HepG2 (cell line): ENCODE results near the gene USP20. TPM values are rescaled to one million over a fixed set of nuclear protein-coding genes. Genes with fewer than 3 reads are reported as not detected.
A peak's percentile ranks its signal among the peaks of the same experiment; 100 is the strongest.

Source experiments
- ADNP ChIP-seq: sonication (generic); formaldehyde crosslinking; IDR thresholded peaks from 2 replicates; pipeline ENCODE4 v1.4.0; 2020; ENCODE audit warnings: missing genetic modification reagents
- CCDC6 ChIP-seq: sonication (generic); formaldehyde crosslinking; IDR thresholded peaks from 2 replicates; pipeline ENCODE4 v1.8.1; 2022; ENCODE audit warnings: mild to moderate bottlenecking, missing genetic modification reagents, moderate library complexity
- CSRNP2 ChIP-seq: sonication (generic); formaldehyde crosslinking; conservative IDR thresholded peaks from 2 replicates; pipeline ENCODE4 v1.8.0; 2022; ENCODE audit warnings: low read depth, missing genetic modification reagents
- DNMT1 ChIP-seq: sonication (generic); formaldehyde crosslinking; IDR thresholded peaks from 2 replicates; pipeline ENCODE4 v1.5.1; 2020; ENCODE audit warnings: mild to moderate bottlenecking, missing genetic modification reagents
- EED ChIP-seq: sonication (generic); formaldehyde crosslinking; IDR thresholded peaks from 2 replicates; pipeline ENCODE4 v1.5.0; 2020; ENCODE audit warnings: mild to moderate bottlenecking, missing genetic modification reagents
- GATAD1 ChIP-seq: IDR thresholded peaks from 2 replicates; pipeline ENCODE4 v1.6.1; 2016; ENCODE audit warnings: missing genetic modification reagents, missing compliant biosample characterization
- MIXL1 ChIP-seq: IDR thresholded peaks from 2 replicates; pipeline ENCODE4 v1.6.1; 2016
- POGK ChIP-seq: sonication (generic); formaldehyde crosslinking; conservative IDR thresholded peaks from 2 replicates; pipeline ENCODE4 v1.8.0; 2022; ENCODE audit warnings: mild to moderate bottlenecking, moderate library complexity, missing genetic modification reagents
- SPEN ChIP-seq: sonication (generic); formaldehyde crosslinking; IDR thresholded peaks from 2 replicates; pipeline ENCODE4 v1.5.1; 2020; ENCODE audit warnings: low read depth, mild to moderate bottlenecking, missing genetic modification reagents
- SRSF9 ChIP-seq: fragments of 200-400 bp; formaldehyde crosslinking; IDR thresholded peaks from 2 replicates; pipeline ENCODE4 v1.6.1; 2018; ENCODE audit warnings: borderline replicate concordance, mild to moderate bottlenecking, low read depth, low read length; ENCODE audit not compliant: insufficient read depth, poor library complexity, severe bottlenecking
- TAF1 ChIP-seq: sonication (generic); formaldehyde crosslinking; IDR thresholded peaks from 2 replicates; pipeline ENCODE4 v1.4.0; 2020; ENCODE audit warnings: missing genetic modification reagents
- TARDBP ChIP-seq: sonication (generic); formaldehyde crosslinking; IDR thresholded peaks from 2 replicates; pipeline ENCODE4 v1.8.0; 2022; ENCODE audit warnings: mild to moderate bottlenecking, missing genetic modification reagents
- THAP7 ChIP-seq: sonication (generic); formaldehyde crosslinking; IDR thresholded peaks from 2 replicates; pipeline ENCODE4 v1.8.1; 2023; ENCODE audit warnings: mild to moderate bottlenecking, missing genetic modification reagents
- XBP1 ChIP-seq: sonication (generic); formaldehyde crosslinking; IDR thresholded peaks from 2 replicates; pipeline ENCODE4 v1.5.0; 2020; ENCODE audit warnings: missing genetic modification reagents
- ZBTB21 ChIP-seq: sonication (generic); formaldehyde crosslinking; IDR thresholded peaks from 2 replicates; pipeline ENCODE4 v1.4.0; 2020; ENCODE audit warnings: missing genetic modification reagents
- ZBTB4 ChIP-seq: sonication (generic); formaldehyde crosslinking; IDR thresholded peaks from 2 replicates; pipeline ENCODE4 v1.4.0; 2020; ENCODE audit warnings: missing genetic modification reagents, mild to moderate bottlenecking, borderline replicate concordance
- ZFP1 ChIP-seq: IDR thresholded peaks from 2 replicates; pipeline ENCODE4 v1.6.1; 2016
- ZNF207 ChIP-seq: fragments of 450-650 bp; IDR thresholded peaks from 2 replicates; pipeline ENCODE4 v1.6.1; 2016; ENCODE audit warnings: antibody characterized with exemption, borderline replicate concordance
- ZNF496 ChIP-seq: sonication (generic); formaldehyde crosslinking; IDR thresholded peaks from 2 replicates; pipeline ENCODE4 v1.8.1; 2023; ENCODE audit warnings: mild to moderate bottlenecking, moderate library complexity, missing genetic modification reagents; ENCODE audit not compliant: insufficient replicate concordance
- ZNF724P ChIP-seq: sonication (generic); formaldehyde crosslinking; IDR thresholded peaks from 2 replicates; pipeline ENCODE4 v1.8.0; 2022; ENCODE audit warnings: missing genetic modification reagents, borderline replicate concordance
- ZNF773 ChIP-seq: sonication (generic); formaldehyde crosslinking; IDR thresholded peaks from 2 replicates; pipeline ENCODE4 v1.4.0; 2020; ENCODE audit warnings: missing genetic modification reagents, borderline replicate concordance
- ZNF841 ChIP-seq: sonication (generic); formaldehyde crosslinking; IDR thresholded peaks from 2 replicates; pipeline ENCODE4 v1.8.1; 2023; ENCODE audit warnings: missing genetic modification reagents, borderline replicate concordance
- ZNF850 ChIP-seq: sonication (generic); formaldehyde crosslinking; conservative IDR thresholded peaks from 2 replicates; pipeline ENCODE4 v1.9.0; 2021; ENCODE audit warnings: mild to moderate bottlenecking, missing genetic modification reagents
- ZSCAN30 ChIP-seq: sonication (generic); formaldehyde crosslinking; IDR thresholded peaks from 2 replicates; pipeline ENCODE4 v1.5.0; 2020; ENCODE audit warnings: mild to moderate bottlenecking, missing genetic modification reagents
- polyA plus RNA-seq, 8 experiments: library from polyadenylated mRNA; depleted of rRNA in 3 of 8; stranded (reverse) in 7 of 8; unstranded in 1 of 8; fragments of >200 nt; fragmentation: Illumina TruSeq in 4 of 8; extraction: Trizol in 4 of 8; gene quantifications; 2 replicates each; pipeline versions ENCODE4 v1.2.1 to v1.2.3, GENCODE V29; 2011 to 2016; ENCODE audit warnings: low read depth in 4 of 8, missing spikeins in 1 of 8, mixed read lengths in 1 of 8; ENCODE audit not compliant: insufficient read depth in 1 of 8
- total RNA-seq, 5 experiments: library from RNA; depleted of rRNA; stranded (reverse); fragments of >200 nt; fragmentation: Illumina TruSeq; extraction: Trizol; gene quantifications; 2 replicates each; pipeline ENCODE4 v1.2.3, GENCODE V29; 2016; ENCODE audit warnings: low read depth in 1 of 5

USP20 gene
- total and polyA plus RNA-seq, 2 of the 13 experiments (the other 11 are each of a cell fraction or from before 2014, with no cell fraction given), result 4.4 to 5.9 TPM

- TF ChIP-seq ZBTB4 (no peak), SPEN (CRISPR knock-in tag) (peak; percentile 73), ADNP (CRISPR knock-in tag) (no peak), MIXL1 (CRISPR knock-in tag) (no peak), XBP1 (CRISPR knock-in tag) (no peak), GATAD1 (CRISPR knock-in tag) (peak; percentile 85), ZNF496 (CRISPR knock-in tag) (no peak), ZNF773 (CRISPR knock-in tag) (no peak), THAP7 (CRISPR knock-in tag) (no peak), ZNF850 (CRISPR knock-in tag) (no peak), SRSF9 (no peak), ZBTB21 (CRISPR knock-in tag) (no peak), POGK (CRISPR knock-in tag) (no peak), TAF1 (peak; percentile 85), CSRNP2 (no peak), ZNF724P (CRISPR knock-in tag) (0 out of 2 replicates have a peak, but pooled peaks have one; percentile 19), DNMT1 (CRISPR knock-in tag) (no peak), ZSCAN30 (CRISPR knock-in tag) (peak; percentile 81; the same call in 1 of the 2 replicates), ZNF841 (CRISPR knock-in tag) (no peak), ZNF207 (no peak), TARDBP (no peak), ZFP1 (CRISPR knock-in tag) (no peak), CCDC6 (CRISPR knock-in tag) (no peak), EED (CRISPR knock-in tag) (no peak)
Observed at GRCh38 chr9:129802833-129803675, 32.2 kb upstream of the USP20 start, which contains the start of gene TOR1B (continued).
